GM12801 (cell line): Measurements from ENCODE around the gene MED17.

ENCODE experiments used
- CTCF ChIP-seq: IDR thresholded peaks from one replicate; pipeline ENCODE4 v1.5.1; 2011; ENCODE audit warnings: control low read depth; ENCODE audit not compliant: insufficient read length; ENCODE audit errors: extremely low read depth

The MED17 gene

GRCh38 chr11:93775289-93775688 lies 8.8 kb upstream of the MED17 start:
- no peak for TF ChIP-seq CTCF

GRCh38 chr11:93783362-93783761 lies 720 bp upstream of the MED17 start:
- no peak for TF ChIP-seq CTCF

- TF ChIP-seq CTCF = no peak
Measured at GRCh38 chr11:93783765-93784144, 327 bp upstream of the MED17 start.

- TF ChIP-seq CTCF = no peak
Measured at GRCh38 chr11:93784935-93785360, 866 bp downstream of the MED17 start.

- TF ChIP-seq CTCF = no peak
Measured at GRCh38 chr11:93791493-93791892, 7.4 kb downstream of the MED17 start.

- TF ChIP-seq CTCF = no peak
Measured at GRCh38 chr11:93796441-93797231, 12.6 kb downstream of the MED17 start.

GRCh38 chr11:93801366-93801765 lies 17.3 kb downstream of the MED17 start:
- no peak for TF ChIP-seq CTCF

GRCh38 chr11:93804879-93805278 lies 20.8 kb downstream of the MED17 start:
- TF ChIP-seq CTCF = no peak
